ENCODE results near the gene MEIS2.

DNA sequence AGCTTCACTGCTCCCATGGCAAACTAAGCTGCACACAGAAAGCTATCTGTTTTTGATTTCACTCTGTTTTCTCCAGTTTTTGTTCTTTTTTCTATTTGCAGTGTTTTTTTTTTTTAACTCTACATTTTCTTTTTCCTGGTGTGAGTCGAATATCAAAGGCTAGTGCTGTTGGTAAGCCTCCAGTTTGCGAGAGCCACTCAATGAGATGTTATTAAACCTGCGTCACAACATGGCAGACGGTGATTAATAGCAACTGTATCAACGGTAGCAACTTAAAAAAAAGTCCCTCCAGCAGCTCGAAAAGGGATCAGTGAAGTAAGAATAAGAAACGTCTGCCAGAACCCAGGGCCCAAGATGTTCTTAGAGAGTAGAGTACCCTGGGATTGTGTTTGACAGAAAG is 84.1 kb downstream of the MEIS2 start:
- TF ChIP-seq CTCF (IDR thresholded peaks at IDR 0.05) (no peak), EP300 (IDR thresholded peaks at IDR 0.05) (no peak), POLR2AphosphoS5 (IDR thresholded peaks at IDR 0.05) (no peak), POLR2A (IDR thresholded peaks at IDR 0.05) (no peak)

Measured in suprapubic skin (tissue), 4 donors.